NCI-H1092 treated with DMSO at 0.1 percent for 48 hours (cell line): Measurements from ENCODE around the gene RIN3.

Source experiments
- DNase-seq: peaks from one replicate; lab custom pipeline; 2025; lab: John Stamatoyannopoulos, UW

RIN3 gene

GRCh38 chr14:92597906-92598905 is 84.6 kb downstream of the RIN3 start:
- no peak for DNase-seq

GRCh38 chr14:92599811-92600210 is 86.2 kb downstream of the RIN3 start:
- no peak for DNase-seq

DNA sequence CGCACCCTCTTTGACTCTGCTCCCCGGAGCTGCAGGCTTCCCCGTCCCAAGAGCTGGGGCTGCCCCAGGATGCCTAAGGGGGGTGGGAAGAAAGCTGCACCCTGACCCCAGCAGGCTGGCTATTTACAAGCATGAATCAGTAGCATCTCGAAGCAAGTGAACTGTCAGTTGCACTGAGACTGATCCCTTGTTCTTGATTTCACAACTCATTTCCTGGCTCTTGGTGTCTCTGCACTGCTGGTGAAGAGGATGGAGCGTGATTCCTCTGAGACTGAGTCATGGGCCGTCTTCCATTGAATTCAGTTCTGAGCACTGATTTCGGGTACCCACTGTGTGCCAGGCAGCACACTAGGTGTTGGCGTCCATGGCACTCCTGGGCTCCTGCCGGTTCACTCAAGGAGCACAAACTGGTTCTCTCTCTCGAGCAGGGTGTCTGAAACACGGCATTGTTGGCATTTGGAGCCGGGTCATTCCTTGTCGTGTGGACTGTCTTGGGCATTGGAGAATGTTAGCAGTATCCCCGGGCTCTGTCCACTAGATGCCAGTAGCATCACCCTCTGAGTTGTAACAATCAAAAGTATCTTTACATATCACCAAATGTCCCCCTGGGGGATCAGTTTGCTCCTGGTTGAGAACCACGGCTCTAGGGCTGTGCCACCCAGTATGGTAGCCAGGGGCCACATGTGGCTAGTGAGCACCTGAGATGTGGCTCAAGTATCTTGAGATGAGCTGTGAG is 86.9 kb downstream of the RIN3 start:
- no peak for DNase-seq

- no peak for DNase-seq
Observed at GRCh38 chr14:92601131-92601710, 87.6 kb downstream of the RIN3 start.

- DNase-seq, result no peak
Observed at GRCh38 chr14:92601757-92602417, 88.3 kb downstream of the RIN3 start.

- peak; percentile 61 for DNase-seq
Observed at GRCh38 chr14:92603309-92604242, 90.0 kb downstream of the RIN3 start.

DNA sequence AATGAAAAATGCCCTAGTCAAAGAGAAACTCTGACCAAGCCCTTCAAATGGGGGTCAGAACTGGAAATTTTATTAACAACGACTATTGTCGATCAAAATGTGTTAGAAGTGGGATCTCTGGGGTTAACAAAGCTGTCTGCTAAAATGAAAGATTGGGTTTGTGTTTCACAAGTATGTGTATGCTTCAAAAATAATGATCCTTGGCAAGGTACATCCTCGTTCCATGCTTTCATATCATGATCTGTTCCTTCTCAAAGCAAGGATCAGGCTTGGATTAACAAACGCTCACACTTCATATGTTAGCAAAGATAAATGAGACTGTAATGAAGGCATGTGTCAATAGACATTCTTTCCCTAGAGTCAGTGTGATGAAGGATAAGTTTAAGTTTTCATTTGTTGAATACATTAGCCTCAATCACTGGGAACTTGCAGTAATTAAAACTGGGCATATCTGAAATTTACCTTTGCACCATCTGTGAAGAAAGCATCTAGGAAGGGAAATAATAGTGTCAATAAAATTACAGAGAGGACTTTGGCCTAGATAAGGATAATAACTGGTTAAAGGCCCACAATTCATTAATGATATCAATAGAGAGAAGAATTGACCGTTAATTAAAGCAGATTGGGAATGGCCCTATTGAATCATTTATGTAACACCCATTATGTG is 91.8 kb downstream of the RIN3 start:
- no peak for DNase-seq

- no peak for DNase-seq
Observed at GRCh38 chr14:92607251-92607650, 93.7 kb downstream of the RIN3 start.

- no peak for DNase-seq
Observed at GRCh38 chr14:92607702-92608429, 94.3 kb downstream of the RIN3 start.

- no peak for DNase-seq
Observed at GRCh38 chr14:92609955-92610354, 96.4 kb downstream of the RIN3 start.

- no peak for DNase-seq
Observed at GRCh38 chr14:92610849-92611271, 97.3 kb downstream of the RIN3 start.

DNA sequence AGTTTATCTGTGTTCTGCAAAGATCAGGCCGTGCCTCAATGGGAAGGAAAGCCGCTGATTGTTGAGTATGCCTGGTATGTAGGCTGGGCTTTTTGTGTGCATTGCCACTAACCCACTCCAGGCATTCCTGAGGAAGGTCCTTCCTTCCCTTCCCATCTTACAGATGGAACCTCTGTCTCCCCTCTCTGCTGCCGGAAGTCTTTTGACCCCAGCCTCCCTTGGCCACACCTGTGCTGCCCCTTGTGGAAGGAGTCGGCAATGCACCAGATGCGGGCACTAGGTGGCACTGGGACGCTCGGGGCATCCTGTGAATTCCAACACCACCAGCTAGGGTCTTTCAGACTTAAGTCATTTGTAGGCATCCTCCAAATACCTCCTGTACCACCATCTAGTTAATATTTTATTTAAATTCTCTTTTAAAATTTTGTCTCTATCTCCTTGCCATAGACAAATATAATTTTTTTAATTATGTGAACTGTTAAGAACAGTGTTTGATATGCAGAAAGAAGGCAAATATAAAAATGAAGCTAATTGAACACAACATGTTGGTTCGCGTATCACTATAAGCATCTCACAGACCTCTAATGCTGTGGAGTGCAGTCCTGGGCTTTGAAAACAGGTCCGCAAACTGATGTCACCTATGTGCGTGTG is 99.6 kb downstream of the RIN3 start:
- DNase-seq, result peak; percentile 13

GRCh38 chr14:92613681-92614260 is 100.2 kb downstream of the RIN3 start:
- DNase-seq, result no peak

GRCh38 chr14:92615451-92615850 is 101.9 kb downstream of the RIN3 start:
- no peak for DNase-seq

DNA sequence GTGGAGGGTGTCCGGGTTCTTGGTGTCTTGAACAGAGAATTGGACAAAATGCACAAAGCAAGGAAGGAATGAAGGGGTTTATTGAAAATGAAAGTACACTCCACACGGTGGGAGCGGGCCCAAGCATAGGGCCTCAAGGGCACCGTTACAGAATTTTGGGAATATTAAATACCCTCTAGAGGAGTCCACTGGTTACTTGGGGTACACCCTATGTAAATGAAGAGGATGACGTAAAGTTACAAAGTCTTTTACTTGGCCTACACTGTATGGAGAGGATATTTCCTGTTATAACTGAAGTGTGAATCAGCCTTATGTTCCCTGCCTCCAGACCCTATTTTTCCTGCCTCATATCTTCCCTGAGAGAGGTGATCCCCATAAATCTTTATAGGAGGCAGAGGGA is 102.6 kb downstream of the RIN3 start:
- DNase-seq, result no peak

DNA sequence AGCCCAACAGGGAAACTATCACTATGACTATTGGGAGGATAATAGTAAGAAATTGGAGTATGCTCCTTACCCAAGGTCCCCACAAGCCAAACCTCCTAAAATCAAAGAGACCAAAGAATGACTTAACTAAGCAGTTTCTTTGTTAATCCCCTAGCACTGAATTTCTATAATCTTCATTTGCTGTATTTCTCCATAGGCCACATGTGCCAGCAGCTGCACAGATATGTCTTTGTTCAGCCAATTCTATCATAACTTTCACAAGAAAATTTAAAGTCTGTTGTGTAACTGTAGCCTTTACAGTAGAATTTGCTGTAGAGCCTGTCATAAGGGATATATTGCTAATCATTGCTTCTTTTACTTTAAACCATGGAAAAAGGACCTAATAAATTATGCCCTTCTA is 104.0 kb downstream of the RIN3 start:
- no peak for DNase-seq

DNA sequence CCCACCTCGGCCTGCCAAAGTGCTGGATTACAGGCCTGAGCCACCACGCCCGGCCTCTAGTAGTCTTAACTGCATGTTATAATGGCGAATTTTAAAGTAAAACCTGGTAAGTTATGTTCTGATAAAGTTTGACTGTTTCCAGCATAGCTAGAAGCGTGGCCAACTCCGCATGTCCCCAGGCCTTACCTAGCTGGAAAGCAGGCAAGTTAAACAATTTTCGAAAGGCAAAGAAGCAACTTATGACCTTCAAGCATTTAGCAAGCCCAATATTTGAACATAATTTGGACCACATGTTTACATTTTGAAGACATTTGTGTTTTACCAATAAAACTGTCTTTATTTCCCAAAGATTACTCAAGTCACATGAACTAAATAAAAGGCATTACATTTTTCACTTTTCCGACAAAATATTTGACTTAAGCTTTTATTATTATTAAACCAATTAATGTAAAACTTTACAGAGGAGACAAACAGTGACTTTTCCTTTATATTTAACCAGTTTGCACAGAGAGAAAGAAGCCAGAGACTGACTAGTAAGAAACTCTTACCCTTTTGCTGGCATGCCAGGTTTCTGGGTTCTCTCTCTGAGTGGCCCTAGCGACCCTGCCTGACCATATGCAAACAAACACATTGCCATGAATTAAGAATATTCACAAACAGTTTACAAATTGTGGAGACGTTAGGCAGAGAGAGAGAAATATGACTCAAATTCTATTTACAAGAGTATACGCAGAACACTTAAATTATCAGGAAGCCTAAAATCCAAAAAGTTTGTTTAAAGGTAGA is 106.3 kb downstream of the RIN3 start:
- no peak for DNase-seq

GRCh38 chr14:92622311-92622710 is 108.7 kb downstream of the RIN3 start:
- DNase-seq, result no peak
